GM10847 (cell line): Measurements from ENCODE around the gene COG4.

Source experiments
- POLR2A ChIP-seq: IDR thresholded peaks from 2 replicates; pipeline ENCODE4 v1.6.1; 2011; ENCODE audit not compliant: insufficient read length; ENCODE audit errors: extremely low read depth

Gene COG4

DNA sequence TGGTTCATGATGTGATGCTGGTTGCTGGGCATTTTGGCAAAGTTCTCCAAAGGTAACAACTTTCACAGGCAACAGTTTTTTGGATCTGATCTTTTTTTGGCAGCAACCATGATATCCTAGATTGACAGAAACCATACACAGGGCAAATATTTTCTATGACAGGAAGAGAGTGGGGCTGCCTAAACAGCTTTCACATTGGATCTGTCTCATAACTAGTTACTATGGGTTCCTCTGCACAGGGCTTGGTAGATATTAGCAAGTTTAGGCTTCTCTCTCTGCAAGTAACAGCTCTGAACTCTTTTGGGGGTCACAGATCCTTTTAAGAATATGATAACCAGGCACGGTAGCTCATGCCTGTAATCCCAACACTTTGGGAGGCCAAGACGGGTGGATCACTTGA is 28.6 kb downstream of the COG4 start:
- no peak for TF ChIP-seq POLR2A

DNA sequence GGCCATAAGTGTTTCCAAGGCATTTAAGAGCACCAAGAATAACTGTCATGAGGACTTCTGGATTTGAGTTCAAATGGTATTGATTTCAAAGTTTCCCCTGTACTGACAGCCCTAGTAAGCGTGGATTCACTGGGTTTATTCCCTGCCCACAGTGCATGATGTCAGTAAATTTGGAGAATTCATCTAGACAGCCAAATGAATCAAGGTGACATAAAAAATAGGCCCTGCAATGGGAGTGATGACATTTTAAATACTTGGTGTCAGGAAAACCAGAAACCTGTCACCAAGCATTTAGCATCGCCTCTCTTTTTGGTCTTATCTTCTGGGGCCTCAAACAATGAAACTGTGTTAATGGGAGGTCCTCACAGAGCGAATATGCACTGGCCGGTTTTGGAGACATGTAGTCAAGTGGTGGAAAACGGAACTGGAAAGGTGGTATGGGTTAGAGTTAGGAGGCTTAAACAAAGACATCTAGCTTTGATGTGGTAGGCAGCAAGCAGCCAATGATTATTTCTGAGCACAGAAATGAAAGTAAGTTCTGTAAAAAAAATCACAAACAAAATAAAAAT is 29.1 kb downstream of the COG4 start:
- TF ChIP-seq POLR2A, result no peak

DNA sequence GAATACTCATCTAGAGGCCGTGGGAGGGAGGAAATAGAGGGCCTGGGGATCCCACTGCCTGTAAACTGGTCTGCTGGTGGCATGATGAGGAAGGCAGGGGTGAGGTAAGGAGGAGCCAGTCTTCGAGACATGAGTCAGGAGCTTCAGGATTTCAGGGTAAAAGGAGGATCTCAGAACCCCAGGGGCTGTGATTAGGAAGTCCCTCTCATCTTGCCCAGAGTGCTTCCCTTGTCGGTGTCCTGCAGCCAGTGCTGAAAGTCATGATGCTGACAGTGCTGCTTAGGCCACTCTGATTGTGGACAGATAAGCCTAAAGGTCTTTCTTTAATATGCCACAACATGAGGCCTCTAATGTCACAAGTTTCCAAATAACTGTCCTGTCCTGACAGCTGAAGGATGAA is 29.6 kb downstream of the COG4 start:
- no peak for TF ChIP-seq POLR2A

DNA sequence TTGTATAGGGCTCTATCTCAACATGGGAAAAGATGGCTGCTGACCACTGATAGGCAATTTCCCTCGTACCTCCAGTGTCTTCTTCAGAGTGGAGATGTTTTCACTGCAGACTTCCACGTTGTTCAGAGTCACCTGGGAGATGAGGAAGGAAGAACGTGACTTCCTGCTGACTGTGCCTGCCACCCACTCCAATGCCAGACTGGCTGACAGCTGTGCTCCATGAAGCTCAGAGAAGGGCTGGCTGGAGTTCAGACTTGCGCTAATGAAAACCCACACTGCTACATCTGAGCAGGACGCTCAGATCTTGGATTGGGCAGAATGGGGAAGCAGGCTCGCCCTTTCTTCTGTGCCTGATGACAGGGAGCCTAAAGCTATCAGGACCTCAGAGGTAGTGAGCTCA is 33.1 kb downstream of the COG4 start:
- TF ChIP-seq POLR2A, result no peak

DNA sequence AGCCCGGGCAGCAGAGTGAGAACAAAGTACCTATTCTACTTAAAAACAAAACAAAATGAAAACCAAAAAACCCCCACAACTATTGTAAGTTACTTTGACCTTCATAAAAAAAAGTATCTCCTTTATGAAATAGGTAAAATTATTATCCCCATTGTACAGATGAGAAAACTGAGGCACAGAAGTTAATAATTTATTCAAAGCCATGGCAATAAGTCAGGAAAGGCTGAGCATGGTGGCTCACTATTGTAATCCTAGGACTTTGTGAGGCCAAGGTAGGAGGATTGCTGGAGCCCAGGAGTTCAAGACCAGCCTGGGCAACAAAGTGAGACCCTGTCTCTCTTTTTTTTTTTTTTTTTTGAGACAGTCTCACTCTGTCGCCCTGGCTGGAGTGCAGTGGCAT is 38.5 kb downstream of the COG4 start:
- no peak for TF ChIP-seq POLR2A

DNA sequence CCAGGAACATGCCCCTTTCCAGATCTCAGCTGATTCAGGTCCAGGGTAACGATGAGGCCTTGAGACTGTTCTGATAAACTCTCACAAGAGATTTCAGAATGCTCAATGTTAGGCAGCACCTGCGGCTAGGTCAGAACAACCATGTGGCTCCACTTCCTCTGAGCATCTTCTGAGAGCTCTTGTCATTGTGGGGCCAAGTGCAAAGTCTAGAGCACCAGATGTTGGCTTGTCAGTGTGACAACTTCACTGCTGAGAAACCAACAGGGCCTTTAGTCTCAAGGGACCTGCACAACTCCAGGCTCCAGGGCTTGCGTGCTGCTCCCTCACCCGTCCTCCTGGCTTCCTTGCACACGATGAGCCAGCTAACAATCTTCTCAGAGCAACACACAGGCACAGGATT is 39.9 kb downstream of the COG4 start:
- TF ChIP-seq POLR2A, result no peak

DNA sequence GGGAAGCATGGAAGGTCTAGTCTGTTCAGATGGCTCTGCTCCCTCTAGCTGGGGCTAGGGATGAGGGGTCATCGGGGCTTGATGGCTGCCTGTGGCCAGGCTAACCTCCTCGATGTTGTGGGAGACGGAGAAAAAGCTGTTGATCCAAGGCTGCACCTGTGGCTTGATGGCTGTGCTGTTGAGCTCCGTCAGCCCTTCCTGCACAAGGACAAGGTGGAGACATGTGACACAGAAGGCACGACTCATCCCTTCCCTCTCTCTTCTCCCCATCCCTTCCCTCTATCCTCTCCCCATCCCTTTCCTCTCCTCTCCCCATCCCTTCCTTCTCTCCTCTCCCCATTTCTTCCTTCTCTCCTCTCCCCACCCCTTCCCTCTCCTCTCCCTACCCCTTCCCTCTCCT is 40.7 kb downstream of the COG4 start:
- TF ChIP-seq POLR2A, result no peak

DNA sequence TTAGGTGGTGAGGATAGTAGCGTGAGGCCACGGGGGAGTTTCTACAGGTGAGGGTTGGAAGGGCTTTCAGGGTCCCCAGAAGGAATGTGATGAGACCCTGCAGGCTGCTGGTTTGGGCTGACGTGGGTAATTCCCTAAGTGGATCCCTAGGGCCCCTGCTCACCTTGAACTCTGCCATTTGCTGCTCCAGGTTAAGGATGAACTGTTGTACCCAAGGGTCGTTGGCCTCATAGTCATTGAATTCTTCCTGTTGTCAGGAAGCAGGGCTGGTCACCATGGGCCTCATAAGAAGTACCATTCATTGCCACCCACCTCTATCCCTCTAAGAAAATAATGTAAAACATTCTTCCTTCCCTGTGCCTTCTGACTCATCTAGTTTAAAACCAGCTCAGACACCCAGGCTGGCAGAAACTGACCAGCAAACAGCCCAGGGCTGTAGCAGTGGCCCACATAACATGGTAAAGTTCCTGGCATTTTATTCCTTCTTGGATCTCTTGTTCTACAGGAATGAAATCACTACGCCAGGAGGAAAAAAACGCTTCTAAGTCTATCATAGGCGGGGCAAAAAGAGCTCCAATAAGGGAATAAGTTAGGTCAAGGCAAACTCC is 41.3 kb downstream of the COG4 start:
- no peak for TF ChIP-seq POLR2A

DNA sequence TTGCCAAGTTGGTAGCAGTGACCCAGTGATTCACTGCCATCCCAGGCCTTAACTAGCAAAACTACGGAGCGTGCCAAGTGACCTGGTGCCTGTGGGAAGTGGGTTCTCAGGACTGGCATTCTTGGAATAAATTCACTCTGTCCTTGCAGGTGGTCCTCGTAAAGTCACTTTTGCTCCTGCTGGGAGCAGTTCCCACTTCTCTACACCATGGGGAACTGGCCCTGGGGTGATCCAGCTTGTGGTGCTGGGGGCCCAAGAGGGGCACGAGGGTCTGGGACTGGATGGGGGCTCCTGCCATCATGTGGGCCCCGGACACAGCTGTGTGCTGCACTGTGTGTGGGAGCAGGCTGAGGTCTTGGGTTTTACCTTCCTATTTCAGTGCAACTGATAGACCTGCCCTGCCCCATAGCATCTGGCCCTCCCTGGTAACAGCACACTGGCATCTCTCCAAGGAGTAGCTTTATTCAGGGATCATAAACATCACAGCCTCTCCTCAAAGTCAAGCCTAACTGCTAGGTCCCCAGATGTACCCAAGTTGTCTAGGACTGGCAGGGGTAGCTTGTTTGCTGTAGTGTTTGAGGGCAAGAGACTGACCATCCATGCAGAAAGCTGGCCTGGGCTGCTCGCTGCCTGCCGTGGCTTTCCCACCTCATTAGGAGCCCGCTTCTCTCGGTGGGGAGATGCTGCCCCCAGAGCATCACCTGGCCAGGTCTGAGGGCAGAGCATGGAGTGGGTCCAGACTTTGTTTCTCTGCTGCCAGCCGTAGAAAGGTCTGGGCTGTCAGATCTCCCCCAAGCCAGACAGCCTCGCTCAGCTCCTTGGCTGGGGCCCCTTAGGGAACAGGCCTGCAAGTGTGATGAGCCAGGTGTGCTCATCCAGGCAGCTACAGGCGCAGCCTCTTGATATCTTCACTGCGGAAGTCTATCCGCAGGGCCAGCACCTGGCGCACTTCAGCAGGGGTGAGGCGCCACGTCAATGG is 42.9 kb downstream of the COG4 start:
- TF ChIP-seq POLR2A, result no peak

DNA sequence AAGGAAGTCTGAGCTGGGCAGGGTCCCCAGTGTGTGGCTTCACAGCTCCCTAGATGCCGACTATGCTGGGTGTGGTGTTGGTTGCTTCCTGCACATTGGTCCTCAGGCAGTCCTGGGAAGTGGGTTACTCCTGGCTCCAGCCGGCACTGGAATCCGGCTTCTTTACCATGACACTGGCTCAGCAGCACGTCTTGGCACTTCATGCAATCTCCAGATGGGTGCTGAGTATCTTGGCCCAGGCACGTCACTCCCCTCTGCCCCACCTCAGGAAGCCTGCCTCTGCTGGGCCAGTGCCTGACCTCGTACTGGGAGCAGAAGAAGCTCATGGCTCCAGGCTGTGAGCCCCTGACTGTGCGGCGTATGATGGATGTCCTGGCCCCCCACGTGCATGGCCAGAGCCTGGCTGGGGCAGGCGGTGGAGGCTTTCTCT is 44.4 kb downstream of the COG4 start:
- no peak for TF ChIP-seq POLR2A

DNA sequence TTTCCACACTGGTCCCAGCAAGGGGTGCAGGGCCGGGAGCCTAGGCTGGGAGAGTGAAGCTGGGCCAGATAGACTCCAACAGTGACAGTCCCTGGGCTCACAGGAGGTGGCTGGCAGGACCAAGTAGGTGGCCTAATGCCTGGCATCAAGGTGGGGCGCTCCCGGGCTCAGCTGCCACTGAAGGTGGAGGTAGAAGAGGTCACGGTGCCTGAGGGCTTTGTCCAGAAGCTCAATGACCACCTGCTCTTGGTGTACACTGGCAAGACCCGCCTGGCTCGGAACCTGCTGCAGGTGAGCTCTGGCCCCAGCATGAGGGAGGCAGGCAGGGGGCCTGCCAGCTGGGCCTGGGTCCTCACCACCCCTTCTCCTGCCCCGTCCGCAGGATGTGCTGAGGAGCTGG is 45.2 kb downstream of the COG4 start:
- TF ChIP-seq POLR2A, result no peak

DNA sequence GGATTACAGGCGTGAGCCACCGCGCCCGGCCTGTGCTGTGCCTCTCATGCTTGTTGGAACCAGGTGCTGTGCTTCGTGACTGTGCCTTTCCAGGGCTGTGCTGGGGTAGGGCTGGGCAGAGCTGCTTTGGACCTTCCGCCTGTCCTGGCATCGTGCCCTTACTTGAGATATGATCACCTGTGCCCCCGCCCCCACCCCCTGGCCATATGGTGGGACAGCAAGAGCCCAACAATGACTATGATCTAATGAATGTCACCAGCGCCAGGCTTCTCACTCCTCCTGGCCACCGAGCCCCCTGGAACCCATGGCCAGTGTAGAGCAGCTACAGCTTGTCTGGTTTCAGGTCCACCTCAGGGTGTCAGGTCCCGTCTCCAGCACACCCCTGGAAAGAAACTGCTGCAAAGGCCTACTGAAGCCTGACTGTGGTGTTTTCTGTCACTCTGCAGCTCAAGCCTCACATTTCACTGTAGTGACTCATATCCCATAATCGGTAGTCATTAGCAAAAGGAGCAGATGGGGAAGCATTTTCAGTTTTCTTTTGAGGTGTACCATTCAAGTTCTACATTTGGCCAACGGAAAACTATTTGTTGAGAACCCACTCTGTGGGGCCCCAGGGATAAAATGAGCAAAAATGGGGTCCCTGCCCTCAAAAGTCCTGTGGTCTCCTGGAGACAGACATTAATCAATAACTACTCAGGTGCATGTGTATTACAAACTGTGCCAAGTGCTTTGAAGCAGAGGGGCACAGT is 46.9 kb downstream of the COG4 start:
- peak; percentile 22 for TF ChIP-seq POLR2A

DNA sequence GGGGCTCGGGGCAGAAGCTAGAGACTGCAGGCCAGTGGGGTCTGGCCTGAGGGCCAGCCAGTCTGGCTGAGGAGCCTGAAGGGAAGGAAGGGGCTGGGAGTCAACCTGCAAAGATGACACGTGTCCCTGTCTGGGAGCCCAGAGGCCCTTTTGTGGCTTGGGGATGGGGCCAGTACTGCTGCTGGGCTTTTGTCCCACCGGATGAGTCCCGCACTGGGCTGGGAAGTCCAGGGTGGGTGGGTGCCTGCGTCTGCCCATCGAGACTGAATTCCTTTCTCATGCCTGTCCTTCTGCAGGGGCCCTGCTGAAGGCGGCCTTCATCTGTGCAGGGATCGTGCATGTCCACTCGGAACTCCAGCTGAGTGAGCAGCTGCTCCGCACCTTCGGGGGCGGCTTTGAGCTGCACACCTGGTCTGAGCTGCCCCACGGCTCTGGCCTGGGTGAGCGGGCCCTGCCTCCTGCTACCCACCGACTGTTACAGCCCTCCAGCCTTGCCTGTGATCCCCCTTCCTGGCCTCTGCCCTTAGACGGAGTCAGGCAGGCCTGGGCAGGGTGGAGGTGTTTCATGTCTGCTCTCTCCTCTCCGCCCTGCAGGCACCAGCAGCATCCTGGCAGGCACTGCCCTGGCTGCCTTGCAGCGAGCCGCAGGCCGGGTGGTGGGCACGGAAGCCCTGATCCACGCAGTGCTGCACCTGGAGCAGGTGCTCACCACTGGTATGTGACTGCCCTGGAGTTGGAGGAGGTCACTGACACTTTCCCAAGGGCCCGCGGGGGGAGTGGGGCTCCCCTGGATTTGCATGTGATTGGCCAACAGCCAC is 48.1 kb downstream of the COG4 start:
- TF ChIP-seq POLR2A, result no peak

DNA sequence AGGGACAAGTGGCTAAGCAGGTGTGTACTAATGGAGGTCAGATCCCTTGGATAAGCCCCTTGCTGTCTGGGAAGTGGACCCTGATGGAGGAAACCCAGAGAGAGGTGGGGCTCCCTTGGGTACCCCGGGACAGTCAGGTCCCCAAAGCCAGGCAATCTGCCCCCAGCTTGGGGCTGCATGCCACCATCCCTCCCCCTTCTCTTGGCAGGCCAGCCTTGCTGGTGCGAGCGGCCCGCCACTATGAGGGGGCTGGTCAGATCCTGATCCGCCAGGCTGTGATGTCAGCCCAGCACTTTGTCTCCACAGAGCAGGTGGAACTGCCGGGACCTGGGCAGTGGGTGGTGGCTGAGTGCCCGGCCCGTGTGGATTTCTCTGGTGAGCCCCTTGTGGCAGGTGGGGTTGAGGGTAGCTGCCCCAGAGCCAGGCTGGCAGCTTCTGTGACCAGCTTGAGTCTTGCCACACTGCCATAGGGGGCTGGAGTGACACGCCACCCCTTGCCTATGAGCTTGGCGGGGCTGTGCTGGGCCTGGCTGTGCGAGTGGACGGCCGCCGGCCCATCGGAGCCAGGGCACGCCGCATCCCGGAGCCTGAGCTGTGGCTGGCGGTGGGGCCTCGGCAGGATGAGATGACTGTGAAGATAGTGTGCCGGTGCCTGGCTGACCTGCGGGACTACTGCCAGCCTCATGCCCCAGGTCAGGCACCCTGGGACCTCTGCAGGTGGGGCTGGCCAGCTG is 48.9 kb downstream of the COG4 start:
- no peak for TF ChIP-seq POLR2A
